Lower leg skin (tissue), 3 donors: ENCODE data around the gene TNIP3.

Source experiments
- CTCF ChIP-seq, 3 donors: fragments of 450-650 bp; IDR thresholded peaks; one replicate each; pipeline ENCODE4 v1.5.1; 2016; ENCODE audit warnings: antibody characterized with exemption in 3 of 3, mild to moderate bottlenecking in 3 of 3, moderate library complexity in 2 of 3
- POLR2A ChIP-seq, 2 donors: fragments of 450-650 bp; IDR thresholded peaks; one replicate each; pipeline ENCODE4 v1.6.1; 2016 to 2017; ENCODE audit warnings: antibody characterized with exemption in 2 of 2, mild to moderate bottlenecking in 1 of 2, moderate library complexity in 1 of 2

GRCh38 chr4:121182296-121182695 is 18.2 kb upstream of the TNIP3 start:
- TF ChIP-seq CTCF (IDR thresholded peaks at IDR 0.05) = no peak
- no peak for TF ChIP-seq POLR2A (IDR thresholded peaks at IDR 0.05)
